Measurements from ENCODE around the gene ARL13A. TPM values are rescaled to one million over a fixed set of nuclear protein-coding genes. Genes with fewer than 3 reads are reported as not detected.

The ARL13A gene
- total and polyA plus RNA-seq, 2 of the 8 experiments (the other 6 are each of a cell fraction or from before 2014, with no cell fraction given): not detected

DNA sequence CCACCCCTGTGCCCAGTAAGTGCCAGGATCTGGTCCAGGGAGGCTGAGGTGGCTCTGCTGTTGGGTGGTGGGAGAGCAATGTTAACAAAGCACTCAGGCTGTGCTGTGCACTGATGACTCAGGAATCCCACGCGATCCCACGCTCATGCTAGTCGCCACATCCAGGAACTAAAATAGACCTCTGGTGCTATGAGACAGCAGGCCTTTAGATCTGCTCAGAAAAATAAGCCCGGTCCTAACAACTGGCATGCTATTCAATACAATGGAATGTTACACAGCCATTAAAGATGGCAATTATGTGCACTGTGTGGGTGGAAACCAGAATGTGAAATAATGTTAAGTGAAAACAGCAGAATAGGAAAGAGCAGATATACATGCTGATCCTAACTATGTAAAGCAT, 26.0 kb downstream of the ARL13A start (continued):
- TF ChIP-seq CEBPB (IDR thresholded peaks at IDR 0.05; ENCODE audit: low read depth, low read length) (no peak), PHF8 (conservative IDR thresholded peaks at IDR 0.05; ENCODE audit: low read depth, low read length) (no peak), KDM5A (IDR thresholded peaks at IDR 0.05; ENCODE audit: low read length) (no peak), NRF1 (IDR thresholded peaks at IDR 0.05; ENCODE audit: low read depth, low read length) (no peak), RBBP5 (IDR thresholded peaks at IDR 0.05; ENCODE audit: borderline replicate concordance, low read depth, low read length) (no peak), FOSL1 (IDR thresholded peaks at IDR 0.05; ENCODE audit: insufficient read depth, low read depth, low read length) (no peak)

All from H1 (cell line).